ENCODE results near the gene WIPF1.
A peak's percentile ranks its signal among the peaks of the same experiment; 100 is the strongest.
"Not testable (repeated sequence)": the region's sequence is repeated elsewhere in the genome, so short reads cannot be mapped to it uniquely, and the experiment has no call there.

The WIPF1 gene

GRCh38 chr2:174555998-174556397 is 41.6 kb downstream of the WIPF1 start:
- Mint-ChIP-seq H3K27ac (no peak overlapping the region), H3K4me3 (no peak overlapping the region), H3K9me3 (peaks cover 12% of the 10 kb centered on the region), H3K4me1 (peaks cover 4% of the 10 kb centered on the region), H3K27me3 (ENCODE audit: low read depth, poor library complexity) (peaks cover 2% of the 10 kb centered on the region), H3K36me3 (ENCODE audit: low read depth) (no peaks in the 10 kb centered on the region)
- DNase-seq: no peak
- TF ChIP-seq, protein P1, sequence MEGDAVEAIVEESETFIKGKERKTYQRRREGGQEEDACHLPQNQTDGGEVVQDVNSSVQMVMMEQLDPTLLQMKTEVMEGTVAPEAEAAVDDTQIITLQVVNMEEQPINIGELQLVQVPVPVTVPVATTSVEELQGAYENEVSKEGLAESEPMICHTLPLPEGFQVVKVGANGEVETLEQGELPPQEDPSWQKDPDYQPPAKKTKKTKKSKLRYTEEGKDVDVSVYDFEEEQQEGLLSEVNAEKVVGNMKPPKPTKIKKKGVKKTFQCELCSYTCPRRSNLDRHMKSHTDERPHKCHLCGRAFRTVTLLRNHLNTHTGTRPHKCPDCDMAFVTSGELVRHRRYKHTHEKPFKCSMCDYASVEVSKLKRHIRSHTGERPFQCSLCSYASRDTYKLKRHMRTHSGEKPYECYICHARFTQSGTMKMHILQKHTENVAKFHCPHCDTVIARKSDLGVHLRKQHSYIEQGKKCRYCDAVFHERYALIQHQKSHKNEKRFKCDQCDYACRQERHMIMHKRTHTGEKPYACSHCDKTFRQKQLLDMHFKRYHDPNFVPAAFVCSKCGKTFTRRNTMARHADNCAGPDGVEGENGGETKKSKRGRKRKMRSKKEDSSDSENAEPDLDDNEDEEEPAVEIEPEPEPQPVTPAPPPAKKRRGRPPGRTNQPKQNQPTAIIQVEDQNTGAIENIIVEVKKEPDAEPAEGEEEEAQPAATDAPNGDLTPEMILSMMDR (IDR thresholded peaks at IDR 0.05): no peak

GRCh38 chr2:174554529-174555150 is 43.0 kb downstream of the WIPF1 start:
- Mint-ChIP-seq H3K27ac (no peak overlapping the region), H3K9me3 (peaks cover 12% of the 10 kb centered on the region), H3K4me1 (peaks cover 4% of the 10 kb centered on the region), H3K27me3 (ENCODE audit: low read depth, poor library complexity) (peaks cover 5% of the 10 kb centered on the region), H3K4me3 (no peak overlapping the region), H3K36me3 (ENCODE audit: low read depth) (no peaks in the 10 kb centered on the region)
- no peak for DNase-seq
- TF ChIP-seq, protein P1 (IDR thresholded peaks at IDR 0.05): no peak

GRCh38 chr2:174553811-174554493 is 43.7 kb downstream of the WIPF1 start:
- DNase-seq: no peak
- H3K9me3 Mint-ChIP-seq: peaks cover 12% of the 10 kb centered on the region
- TF ChIP-seq, protein P1 (IDR thresholded peaks at IDR 0.05): no peak
- no peak overlapping the region for H3K27ac Mint-ChIP-seq
- H3K27me3 Mint-ChIP-seq (ENCODE audit: low read depth, poor library complexity): peaks cover 5% of the 10 kb centered on the region
- H3K4me3 Mint-ChIP-seq: no peak overlapping the region
- H3K36me3 Mint-ChIP-seq (ENCODE audit: low read depth): no peaks in the 10 kb centered on the region
- peaks cover 4% of the 10 kb centered on the region for H3K4me1 Mint-ChIP-seq

- H3K4me3 Mint-ChIP-seq: no peak overlapping the region
- no peaks in the 10 kb centered on the region for H3K36me3 Mint-ChIP-seq (ENCODE audit: low read depth)
- peaks cover 5% of the 10 kb centered on the region for H3K27me3 Mint-ChIP-seq (ENCODE audit: low read depth, poor library complexity)
- H3K4me1 Mint-ChIP-seq: peaks cover 4% of the 10 kb centered on the region
- H3K27ac Mint-ChIP-seq: no peak overlapping the region
- peaks cover 15% of the 10 kb centered on the region for H3K9me3 Mint-ChIP-seq
- TF ChIP-seq, protein P1 (IDR thresholded peaks at IDR 0.05): no peak
- DNase-seq: no peak
Measured at GRCh38 chr2:174552880-174553279, 44.7 kb downstream of the WIPF1 start.

GRCh38 chr2:174551697-174552096 is 45.9 kb downstream of the WIPF1 start:
- Mint-ChIP-seq H3K4me1 (peaks cover 10% of the 10 kb centered on the region), H3K9me3 (peaks cover 20% of the 10 kb centered on the region), H3K27me3 (ENCODE audit: low read depth, poor library complexity) (peaks cover 7% of the 10 kb centered on the region), H3K4me3 (no peak overlapping the region), H3K36me3 (ENCODE audit: low read depth) (no peaks in the 10 kb centered on the region), H3K27ac (peak overlapping the region; percentile 43)
- no peak for DNase-seq
- TF ChIP-seq, protein P1 (IDR thresholded peaks at IDR 0.05): no peak

- H3K27ac Mint-ChIP-seq; H3K4me3 Mint-ChIP-seq; H3K36me3 Mint-ChIP-seq (ENCODE audit: low read depth); DNase-seq: not testable (repeated sequence)
- Mint-ChIP-seq H3K9me3 (peaks cover 12% of the 10 kb centered on the region), H3K27me3 (ENCODE audit: low read depth, poor library complexity) (peaks cover 12% of the 10 kb centered on the region), H3K4me1 (peaks cover 12% of the 10 kb centered on the region)
Measured at GRCh38 chr2:174548646-174549045, 49.0 kb downstream of the WIPF1 start.

GRCh38 chr2:174548021-174548420 is 49.6 kb downstream of the WIPF1 start:
- H3K9me3 Mint-ChIP-seq: peaks cover 10% of the 10 kb centered on the region
- not testable (repeated sequence) for H3K4me3 Mint-ChIP-seq; H3K27ac Mint-ChIP-seq; DNase-seq; H3K36me3 Mint-ChIP-seq (ENCODE audit: low read depth)
- peaks cover 12% of the 10 kb centered on the region for H3K4me1 Mint-ChIP-seq
- H3K27me3 Mint-ChIP-seq (ENCODE audit: low read depth, poor library complexity): peaks cover 15% of the 10 kb centered on the region
